ENCODE results near the gene CHID1.

CHID1 gene

DNA sequence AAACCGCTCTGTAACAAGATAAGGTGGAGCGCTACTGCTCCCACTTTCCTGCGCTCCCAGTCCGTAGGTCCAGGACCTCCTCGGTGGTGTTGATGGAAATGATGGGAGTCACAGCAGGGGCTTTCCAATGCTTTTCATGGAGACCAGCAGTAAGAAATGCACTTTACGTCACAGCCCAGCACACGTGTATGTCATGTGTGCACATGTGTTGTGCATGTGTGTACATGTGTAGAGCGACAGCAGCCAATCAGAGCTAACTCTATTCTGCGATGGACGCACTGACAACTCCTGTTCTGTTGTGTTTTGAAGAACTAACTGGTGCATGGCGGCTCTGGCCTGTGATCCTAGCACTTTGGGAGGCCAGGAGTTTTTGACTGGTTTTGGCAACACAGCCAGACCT, 1.2 kb downstream of the CHID1 start:
- no peak overlapping the region for H2AFZ ChIP-seq (ENCODE audit: low read depth, low read length)
- peak overlapping the region; percentile 90 for H3K9ac ChIP-seq (ENCODE audit: low read length)
- no peak overlapping the region for H4K8ac ChIP-seq (ENCODE audit: low read length)
- no peak overlapping the region for H2AK5ac ChIP-seq (ENCODE audit: low read length, severe bottlenecking)
- peaks cover 40% of the 10 kb centered on the region for H3K79me1 ChIP-seq (replicated peaks; ENCODE audit: low read length, poor library complexity, severe bottlenecking)
- H3K4me1 ChIP-seq (ENCODE audit: control insufficient read depth, insufficient read depth, low read depth, low read length) = peaks cover 25% of the 10 kb centered on the region
- peak overlapping the region in 1 of 2 experiments; percentile 87 for H3K4me3 ChIP-seq (ENCODE audit: insufficient read depth in 1 of 2, low read depth in 1 of 2, low read length in 2 of 2)
- peak overlapping the region in 1 of 2 experiments; percentile 7 for H3K4ac ChIP-seq (ENCODE audit: low read depth in 1 of 2, low read length in 2 of 2)
- H3K4me2 ChIP-seq (ENCODE audit: low read length, poor library complexity, severe bottlenecking) = no peak overlapping the region
- H3K23ac ChIP-seq (ENCODE audit: low read length in 2 of 2) = no peak overlapping the region
- no peak overlapping the region for H2BK12ac ChIP-seq (ENCODE audit: low read length in 2 of 2)
- H2BK120ac ChIP-seq (ENCODE audit: low read depth, low read length) = no peak overlapping the region
- H2BK5ac ChIP-seq (ENCODE audit: low read depth, low read length, poor library complexity, severe bottlenecking) = no peak overlapping the region
- no peaks in the 10 kb centered on the region for H3K9me3 ChIP-seq (ENCODE audit: control insufficient read depth, low read length)
- 95% methylated on average over 11 of the region's 11 CpGs for WGBS
- H3K14ac ChIP-seq (ENCODE audit: low read length in 2 of 2) = no peak overlapping the region
- no peak overlapping the region for H3K27ac ChIP-seq (ENCODE audit: low read length, poor library complexity, severe bottlenecking)
- no peaks in the 10 kb centered on the region for H3K27me3 ChIP-seq (ENCODE audit: control insufficient read depth in 1 of 2, insufficient read depth in 1 of 2, low read length in 2 of 2)
- no peak for DNase-seq
- no peak overlapping the region for H2BK15ac ChIP-seq (ENCODE audit: low read depth, poor library complexity, severe bottlenecking)
- no peak overlapping the region for H4K91ac ChIP-seq (ENCODE audit: low read length)
- peaks cover 3 to 29% of the 10 kb centered on the region in 2 experiments for H3K36me3 ChIP-seq (ENCODE audit: control insufficient read depth in 1 of 2, insufficient read depth in 2 of 2, low read depth in 1 of 2, low read length in 2 of 2)
- H3K18ac ChIP-seq (ENCODE audit: low read depth in 1 of 2, low read length in 2 of 2) = no peak overlapping the region

DNA sequence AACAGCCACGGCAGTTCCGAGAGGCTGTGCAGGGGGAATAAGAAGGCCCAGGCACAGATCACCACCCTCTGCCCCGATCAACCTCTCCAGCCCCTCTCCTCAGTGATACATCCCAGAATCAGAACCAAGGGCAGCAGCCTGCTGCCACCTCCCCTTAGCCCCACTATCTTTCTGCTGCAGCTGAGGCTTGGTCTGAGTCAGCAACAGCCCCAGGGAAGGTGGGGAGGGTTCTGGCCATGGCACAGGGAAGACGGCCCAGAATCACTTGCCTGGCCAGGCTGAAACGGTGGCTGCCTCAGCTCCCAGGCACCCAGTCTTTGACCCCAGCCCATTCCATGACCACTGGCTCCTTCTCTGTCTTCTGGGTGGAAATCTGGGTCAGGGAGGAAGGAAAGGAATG, 2.3 kb downstream of the CHID1 start:
- Histone ChIP-seq H3K23ac (ENCODE audit: low read length in 2 of 2) (no peak overlapping the region), H3K79me1 (replicated peaks; ENCODE audit: low read length, poor library complexity, severe bottlenecking) (peaks cover 47% of the 10 kb centered on the region), H2AK5ac (ENCODE audit: low read length, severe bottlenecking) (no peak overlapping the region), H3K14ac (ENCODE audit: low read length in 2 of 2) (no peak overlapping the region), H3K4me3 (ENCODE audit: insufficient read depth in 1 of 2, low read depth in 1 of 2, low read length in 2 of 2) (no peak overlapping the region), H2BK15ac (ENCODE audit: low read depth, poor library complexity, severe bottlenecking) (no peak overlapping the region), H3K36me3 (ENCODE audit: control insufficient read depth in 1 of 2, insufficient read depth in 2 of 2, low read depth in 1 of 2, low read length in 2 of 2) (peaks cover 11 to 40% of the 10 kb centered on the region in 2 experiments), H4K91ac (ENCODE audit: low read length) (no peak overlapping the region), H2BK12ac (ENCODE audit: low read length in 2 of 2) (no peak overlapping the region), H3K4me1 (ENCODE audit: control insufficient read depth, insufficient read depth, low read depth, low read length) (peaks cover 25% of the 10 kb centered on the region), H3K27me3 (ENCODE audit: control insufficient read depth in 1 of 2, insufficient read depth in 1 of 2, low read length in 2 of 2) (no peaks in the 10 kb centered on the region), H2BK120ac (ENCODE audit: low read depth, low read length) (no peak overlapping the region), H3K27ac (ENCODE audit: low read length, poor library complexity, severe bottlenecking) (no peak overlapping the region), H2AFZ (ENCODE audit: low read depth, low read length) (no peak overlapping the region), H3K4me2 (ENCODE audit: low read length, poor library complexity, severe bottlenecking) (no peak overlapping the region), H4K8ac (ENCODE audit: low read length) (no peak overlapping the region), H3K9me3 (ENCODE audit: control insufficient read depth, low read length) (no peaks in the 10 kb centered on the region), H3K4ac (ENCODE audit: low read depth in 1 of 2, low read length in 2 of 2) (no peak overlapping the region), H3K9ac (ENCODE audit: low read length) (no peak overlapping the region), H2BK5ac (ENCODE audit: low read depth, low read length, poor library complexity, severe bottlenecking) (no peak overlapping the region), H3K18ac (ENCODE audit: low read depth in 1 of 2, low read length in 2 of 2) (no peak overlapping the region)
- WGBS = 94% methylated on average over 4 of the region's 5 CpGs
- DNase-seq = no peak

DNA sequence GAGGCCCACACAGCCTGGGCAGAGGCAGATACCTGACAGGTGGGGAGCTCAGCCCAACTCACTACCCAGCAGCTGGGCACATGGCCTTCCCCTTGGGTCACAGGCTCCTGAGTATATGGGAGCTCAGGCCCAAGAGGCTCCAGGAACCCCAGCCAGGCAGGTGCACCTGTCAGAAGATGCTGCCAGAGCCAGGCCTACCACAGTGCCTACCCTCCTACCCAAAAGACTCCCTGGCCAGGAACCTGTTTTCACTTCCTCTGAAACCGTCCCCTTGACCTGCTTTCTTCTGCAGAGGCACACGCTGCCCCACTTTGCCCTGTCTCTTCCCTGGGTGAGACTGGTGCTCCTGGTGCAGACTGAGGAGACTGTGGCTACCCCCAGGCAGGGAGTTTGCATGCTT, 2.9 kb downstream of the CHID1 start:
- Histone ChIP-seq H2BK120ac (ENCODE audit: low read depth, low read length) (no peak overlapping the region), H4K91ac (ENCODE audit: low read length) (no peak overlapping the region), H3K36me3 (ENCODE audit: control insufficient read depth in 1 of 2, insufficient read depth in 2 of 2, low read depth in 1 of 2, low read length in 2 of 2) (peaks cover 17 to 46% of the 10 kb centered on the region in 2 experiments), H2AK5ac (ENCODE audit: low read length, severe bottlenecking) (no peak overlapping the region), H3K4me1 (ENCODE audit: control insufficient read depth, insufficient read depth, low read depth, low read length) (peaks cover 25% of the 10 kb centered on the region), H3K4me3 (ENCODE audit: insufficient read depth in 1 of 2, low read depth in 1 of 2, low read length in 2 of 2) (no peak overlapping the region), H2BK15ac (ENCODE audit: low read depth, poor library complexity, severe bottlenecking) (no peak overlapping the region), H2BK5ac (ENCODE audit: low read depth, low read length, poor library complexity, severe bottlenecking) (no peak overlapping the region), H2AFZ (ENCODE audit: low read depth, low read length) (no peak overlapping the region), H3K4me2 (ENCODE audit: low read length, poor library complexity, severe bottlenecking) (no peak overlapping the region), H3K9ac (ENCODE audit: low read length) (no peak overlapping the region), H4K8ac (ENCODE audit: low read length) (no peak overlapping the region), H3K9me3 (ENCODE audit: control insufficient read depth, low read length) (no peaks in the 10 kb centered on the region), H3K27ac (ENCODE audit: low read length, poor library complexity, severe bottlenecking) (no peak overlapping the region), H2BK12ac (ENCODE audit: low read length in 2 of 2) (no peak overlapping the region), H3K18ac (ENCODE audit: low read depth in 1 of 2, low read length in 2 of 2) (no peak overlapping the region), H3K4ac (ENCODE audit: low read depth in 1 of 2, low read length in 2 of 2) (no peak overlapping the region), H3K23ac (ENCODE audit: low read length in 2 of 2) (no peak overlapping the region), H3K79me1 (replicated peaks; ENCODE audit: low read length, poor library complexity, severe bottlenecking) (peaks cover 47% of the 10 kb centered on the region), H3K14ac (ENCODE audit: low read length in 2 of 2) (no peak overlapping the region), H3K27me3 (ENCODE audit: control insufficient read depth in 1 of 2, insufficient read depth in 1 of 2, low read length in 2 of 2) (no peaks in the 10 kb centered on the region)
- WGBS = 100% methylated on average over 2 of the region's 2 CpGs
- no peak for DNase-seq

DNA sequence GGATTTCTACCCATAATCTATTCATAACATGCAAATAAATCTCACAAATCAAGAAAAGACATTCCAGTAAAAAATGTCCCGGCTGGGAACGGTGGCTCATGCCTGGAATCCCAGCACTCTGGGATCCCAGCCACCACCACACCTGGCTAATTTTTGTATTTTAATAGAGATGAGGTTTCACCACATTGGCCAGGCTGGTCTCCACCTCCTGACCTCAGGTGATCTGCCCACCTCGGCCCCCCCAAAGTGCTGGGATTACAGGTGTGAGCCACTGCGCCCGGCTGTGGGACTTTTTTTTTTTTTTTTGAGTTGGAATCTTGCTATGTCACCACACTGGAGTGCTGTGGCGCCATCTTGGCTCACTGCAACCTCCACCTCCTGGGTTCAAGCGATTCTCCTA, 4.7 kb downstream of the CHID1 start:
- H2BK15ac ChIP-seq (ENCODE audit: low read depth, poor library complexity, severe bottlenecking) = no peak overlapping the region
- no peak overlapping the region for H4K8ac ChIP-seq (ENCODE audit: low read length)
- no peak overlapping the region for H3K4ac ChIP-seq (ENCODE audit: low read depth in 1 of 2, low read length in 2 of 2)
- no peak overlapping the region for H3K18ac ChIP-seq (ENCODE audit: low read depth in 1 of 2, low read length in 2 of 2)
- H3K27me3 ChIP-seq (ENCODE audit: control insufficient read depth in 1 of 2, insufficient read depth in 1 of 2, low read length in 2 of 2) = no peaks in the 10 kb centered on the region
- no peak overlapping the region for H3K23ac ChIP-seq (ENCODE audit: low read length in 2 of 2)
- H2BK5ac ChIP-seq (ENCODE audit: low read depth, low read length, poor library complexity, severe bottlenecking) = no peak overlapping the region
- no peak overlapping the region for H2AFZ ChIP-seq (ENCODE audit: low read depth, low read length)
- no peak overlapping the region for H2BK120ac ChIP-seq (ENCODE audit: low read depth, low read length)
- H3K79me1 ChIP-seq (replicated peaks; ENCODE audit: low read length, poor library complexity, severe bottlenecking) = peaks cover 51% of the 10 kb centered on the region
- 95% methylated on average over 7 of the region's 7 CpGs for WGBS
- H3K9me3 ChIP-seq (ENCODE audit: control insufficient read depth, low read length) = no peaks in the 10 kb centered on the region
- H3K4me3 ChIP-seq (ENCODE audit: insufficient read depth in 1 of 2, low read depth in 1 of 2, low read length in 2 of 2) = no peak overlapping the region
- H3K4me1 ChIP-seq (ENCODE audit: control insufficient read depth, insufficient read depth, low read depth, low read length) = peaks cover 18% of the 10 kb centered on the region
- no peak overlapping the region for H4K91ac ChIP-seq (ENCODE audit: low read length)
- peaks cover 34 to 64% of the 10 kb centered on the region in 2 experiments for H3K36me3 ChIP-seq (ENCODE audit: control insufficient read depth in 1 of 2, insufficient read depth in 2 of 2, low read depth in 1 of 2, low read length in 2 of 2)
- H2AK5ac ChIP-seq (ENCODE audit: low read length, severe bottlenecking) = no peak overlapping the region
- no peak overlapping the region for H3K9ac ChIP-seq (ENCODE audit: low read length)
- DNase-seq = no peak
- no peak overlapping the region for H3K14ac ChIP-seq (ENCODE audit: low read length in 2 of 2)
- H3K4me2 ChIP-seq (ENCODE audit: low read length, poor library complexity, severe bottlenecking) = no peak overlapping the region
- no peak overlapping the region for H3K27ac ChIP-seq (ENCODE audit: low read length, poor library complexity, severe bottlenecking)
- no peak overlapping the region for H2BK12ac ChIP-seq (ENCODE audit: low read length in 2 of 2)

All from mesenchymal stem cell (in vitro differentiated cells and primary cell).